ELR (cell line): ENCODE results near the gene ATF6B.

Source experiments
- DNase-seq: peaks from one replicate; pipeline ENCODE4 v3.0.0-alpha.2; 2015; ENCODE audit warnings: low read depth

ATF6B gene

GRCh38 chr6:32131439-32131948 is 3.4 kb upstream of the ATF6B start:
- DNase-seq, result no peak

DNA sequence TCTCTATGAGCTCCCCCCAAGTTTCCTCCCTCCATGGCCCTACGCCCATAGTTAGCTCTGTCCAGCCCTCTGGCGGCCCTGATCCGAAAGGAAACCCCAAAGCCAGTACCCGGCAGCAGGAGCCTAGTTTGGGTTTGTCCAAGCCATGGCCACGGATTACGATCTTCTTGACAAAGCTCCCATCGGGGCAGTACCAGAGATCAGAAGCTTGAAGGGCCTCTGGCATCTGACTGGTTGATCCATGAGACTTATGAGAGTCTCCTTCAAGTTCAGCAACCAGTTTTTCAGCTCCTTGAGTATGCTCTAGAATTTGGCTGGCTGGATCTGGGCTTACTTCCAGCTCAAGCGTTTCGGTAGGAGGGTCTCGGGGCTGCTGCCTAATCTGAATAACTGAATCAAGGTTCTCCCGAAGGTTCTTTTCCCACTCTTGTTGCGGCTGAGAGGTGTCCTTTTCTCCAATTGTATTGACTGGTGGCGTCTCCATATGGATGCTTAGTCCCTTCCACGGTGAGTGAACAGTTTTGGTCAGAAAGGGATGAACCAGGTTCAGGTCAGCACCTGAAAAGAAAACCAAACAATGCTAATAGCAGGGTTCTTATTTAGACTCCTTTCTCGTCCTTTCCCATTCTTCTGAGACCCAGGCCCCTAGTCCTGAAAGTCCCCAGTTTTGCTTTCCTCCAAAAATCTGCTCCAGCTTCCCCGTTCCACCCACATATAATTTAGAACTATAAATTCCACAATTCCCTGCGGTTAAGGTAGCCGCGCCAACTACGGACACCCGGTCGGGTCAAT is 1.4 kb upstream of the ATF6B start:
- no peak for DNase-seq

GRCh38 chr6:32128751-32129296 is 778 bp upstream of the ATF6B start:
- no peak for DNase-seq

GRCh38 chr6:32127409-32127716 is 683 bp downstream of the ATF6B start:
- no peak for DNase-seq

- DNase-seq, result peak; percentile 45
These were observed 1.2 kb downstream of the ATF6B start for GRCh38 chr6:32126880-32127279.

GRCh38 chr6:32123681-32124080 is 4.4 kb downstream of the ATF6B start:
- DNase-seq, result no peak

DNA sequence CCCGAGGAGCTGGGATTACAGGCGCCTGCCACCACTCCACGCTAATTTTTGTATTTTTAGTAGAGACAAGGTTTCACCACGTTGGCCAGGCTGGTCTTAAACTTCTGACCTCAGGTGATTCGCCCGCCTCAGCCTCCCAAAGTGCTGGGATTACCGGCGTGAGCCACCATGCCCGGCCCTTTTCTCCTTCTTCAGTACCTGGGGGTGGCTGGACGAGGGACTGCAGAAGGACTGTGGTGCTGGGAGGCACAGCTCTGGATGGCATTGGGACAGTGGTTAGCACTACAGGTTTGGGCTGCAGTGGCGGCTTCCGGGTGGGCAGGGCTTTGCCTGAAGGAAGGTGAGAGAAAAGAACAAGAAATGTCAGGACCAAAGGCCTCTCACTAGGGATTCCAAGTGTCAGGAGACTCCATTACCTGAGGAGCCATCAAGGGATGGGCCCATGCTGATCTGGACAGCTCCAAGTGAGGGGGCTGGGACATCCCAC is 7.4 kb downstream of the ATF6B start:
- DNase-seq, result no peak

GRCh38 chr6:32118782-32119628 is 9.0 kb downstream of the ATF6B start:
- peak; percentile 88 for DNase-seq

GRCh38 chr6:32117461-32117860 is 10.6 kb downstream of the ATF6B start:
- peak; percentile 55 for DNase-seq

GRCh38 chr6:32116674-32117073 is 11.4 kb downstream of the ATF6B start:
- peak; percentile 63 for DNase-seq

DNA sequence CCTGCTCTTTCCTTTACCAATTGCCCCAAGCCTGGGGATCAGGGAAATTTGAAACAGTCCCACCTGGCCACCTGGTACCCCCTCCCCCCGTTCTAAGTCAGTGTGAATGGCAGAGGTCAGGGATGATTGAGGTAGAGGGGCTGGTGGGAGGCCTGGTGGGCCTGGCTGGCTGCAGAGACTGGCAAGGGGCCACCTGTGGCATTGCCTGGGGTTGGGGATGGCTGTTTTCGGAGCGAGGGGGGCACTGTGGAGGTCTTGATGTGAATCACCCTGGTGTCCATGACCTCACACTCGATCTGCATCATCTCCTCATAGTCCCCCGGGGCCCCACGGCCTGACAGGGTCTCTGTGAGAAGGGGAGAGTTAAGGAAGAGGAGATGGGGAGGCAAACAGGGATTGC is 12.4 kb downstream of the ATF6B start:
- DNase-seq, result peak; percentile 43

- DNase-seq, result peak; percentile 98
These were observed 13.2 kb downstream of the ATF6B start for GRCh38 chr6:32114796-32115195.

GRCh38 chr6:32113386-32114352 is 14.4 kb downstream of the ATF6B start:
- DNase-seq, result peak; percentile 97

DNA sequence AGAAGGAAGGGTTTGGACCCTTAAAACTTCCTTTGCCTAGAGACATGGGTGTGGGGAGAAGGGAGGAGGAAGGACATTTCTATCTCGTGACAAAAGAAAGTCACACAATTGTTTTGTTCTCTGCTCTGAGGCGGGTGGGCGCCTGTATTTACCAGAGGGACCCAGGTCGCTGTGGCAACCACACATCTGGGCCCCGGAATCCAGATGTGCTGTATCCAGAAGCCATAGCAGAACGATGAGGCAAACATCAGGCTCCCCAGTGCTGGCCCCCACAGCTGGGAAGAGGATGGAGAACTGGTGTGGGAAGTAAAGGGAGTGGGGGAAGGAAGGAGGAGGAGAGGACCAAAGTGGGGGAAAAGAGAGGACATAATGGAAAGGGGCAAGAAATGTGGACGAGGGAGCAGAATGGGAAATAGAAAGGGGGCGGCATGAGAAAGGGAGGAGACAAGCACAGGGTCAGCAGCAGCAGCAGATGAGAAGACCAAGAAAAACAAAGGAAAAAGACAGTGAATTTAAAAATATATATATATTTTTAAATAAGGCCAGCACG is 15.5 kb downstream of the ATF6B start:
- no peak for DNase-seq

GRCh38 chr6:32111424-32112066 is 16.5 kb downstream of the ATF6B start:
- DNase-seq, result no peak

DNA sequence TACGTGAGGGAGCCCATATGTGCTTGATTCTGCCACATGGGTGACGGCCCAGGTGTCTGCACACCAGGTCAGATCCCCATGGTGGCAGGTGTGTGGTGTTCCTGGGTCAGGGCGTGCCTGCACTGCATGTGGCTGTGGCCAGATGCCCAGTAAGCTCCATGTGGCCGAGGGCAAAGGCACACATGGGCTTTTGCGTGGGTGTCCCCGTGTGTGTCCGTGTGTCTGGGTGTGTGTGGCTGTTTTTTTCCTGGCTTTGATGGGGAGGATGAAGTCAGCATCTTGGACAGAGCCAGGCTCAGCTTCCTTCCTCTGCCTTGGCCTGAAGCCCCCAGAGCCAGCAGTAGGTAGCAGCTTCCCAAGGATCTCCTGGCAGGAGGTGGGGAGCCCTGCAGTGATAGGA is 17.4 kb downstream of the ATF6B start:
- no peak for DNase-seq

GRCh38 chr6:32109765-32110160 is 18.3 kb downstream of the ATF6B start:
- DNase-seq, result no peak

GRCh38 chr6:32109114-32109764 is 18.8 kb downstream of the ATF6B start, which contains the start of gene TNXB:
TNXB (minus strand) TSS chr6:32109338; CDS start chr6:32098198, 11,140 bp downstream.
- no peak for DNase-seq

DNA sequence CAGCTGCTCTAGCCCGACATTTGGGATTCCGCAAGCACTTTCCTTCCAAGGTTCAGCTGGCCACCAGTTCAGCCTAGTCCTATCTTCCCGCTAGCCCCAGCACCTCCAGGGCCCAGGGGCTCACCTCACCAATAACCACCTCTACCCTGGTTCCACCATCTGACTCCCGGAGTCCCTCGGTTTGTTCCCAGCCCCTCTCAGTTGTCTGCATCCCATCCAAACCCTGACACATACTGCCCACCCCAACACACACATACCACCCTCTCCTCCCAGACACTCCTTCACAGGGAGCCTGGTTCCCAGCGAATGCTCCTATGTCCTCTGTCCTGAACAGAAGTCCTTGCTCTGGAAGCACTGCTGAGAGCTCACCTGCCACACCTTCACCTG is 19.3 kb downstream of the ATF6B start:
- DNase-seq, result no peak

- peak; percentile 62 for DNase-seq
These were observed 19.9 kb downstream of the ATF6B start for GRCh38 chr6:32108094-32108627.
